ENCODE results near the gene ITIH5.

The ITIH5 gene

GRCh38 chr10:7558036-7558435 is 108.7 kb downstream of the ITIH5 start:
- in situ Hi-C loops (cut with HindIII; ENCODE audit: low sequenced_read_pairs), result no loop called here

DNA sequence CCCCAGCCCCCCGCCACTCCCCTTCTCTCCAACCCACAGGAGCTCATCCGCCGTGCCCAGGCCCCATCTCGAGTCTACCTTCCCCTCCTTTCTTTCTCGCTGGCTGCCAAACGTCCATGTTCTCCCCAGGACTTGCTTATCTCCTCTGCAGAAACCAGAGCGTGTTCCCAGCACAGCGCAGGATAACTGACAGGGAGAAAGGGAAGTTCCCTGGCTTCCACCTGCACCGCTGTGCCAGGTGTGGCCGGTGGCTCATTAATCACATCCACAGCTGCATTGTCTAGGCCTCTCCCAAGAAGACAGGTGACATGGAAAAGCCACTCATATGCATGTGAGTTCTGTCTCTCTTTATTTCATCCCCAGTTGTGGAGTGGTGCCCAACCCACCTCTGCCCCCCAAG is 113.2 kb downstream of the ITIH5 start:
- in situ Hi-C loops (cut with HindIII; ENCODE audit: low sequenced_read_pairs), result no loop called here

GRCh38 chr10:7551950-7552716 is 114.6 kb downstream of the ITIH5 start:
- in situ Hi-C loops (cut with HindIII; ENCODE audit: low sequenced_read_pairs), result no loop called here

GRCh38 chr10:7551289-7551688 is 115.5 kb downstream of the ITIH5 start:
- in situ Hi-C loops (cut with HindIII; ENCODE audit: low sequenced_read_pairs), result no loop called here

DNA sequence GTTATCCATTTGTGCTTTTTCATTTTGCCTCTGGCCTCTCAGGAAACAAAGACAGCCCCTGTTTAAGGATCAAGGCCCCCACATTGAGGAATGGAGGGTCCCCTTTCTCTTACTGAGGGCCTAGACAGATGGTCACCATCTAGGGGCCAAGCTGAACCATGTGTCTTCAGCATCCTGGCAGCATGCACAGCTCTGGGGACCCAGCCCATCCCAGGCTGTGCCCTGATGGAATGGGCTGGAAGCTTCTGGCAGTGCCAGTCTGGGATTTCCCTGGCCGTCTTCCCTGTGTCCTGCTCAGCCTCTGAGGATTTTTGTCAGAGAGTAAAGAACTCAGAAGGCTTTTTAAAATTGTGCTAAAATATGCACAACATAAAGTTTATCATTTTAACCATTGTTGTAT is 116.8 kb downstream of the ITIH5 start:
- in situ Hi-C loops (cut with HindIII; ENCODE audit: low sequenced_read_pairs), result no loop called here

DNA sequence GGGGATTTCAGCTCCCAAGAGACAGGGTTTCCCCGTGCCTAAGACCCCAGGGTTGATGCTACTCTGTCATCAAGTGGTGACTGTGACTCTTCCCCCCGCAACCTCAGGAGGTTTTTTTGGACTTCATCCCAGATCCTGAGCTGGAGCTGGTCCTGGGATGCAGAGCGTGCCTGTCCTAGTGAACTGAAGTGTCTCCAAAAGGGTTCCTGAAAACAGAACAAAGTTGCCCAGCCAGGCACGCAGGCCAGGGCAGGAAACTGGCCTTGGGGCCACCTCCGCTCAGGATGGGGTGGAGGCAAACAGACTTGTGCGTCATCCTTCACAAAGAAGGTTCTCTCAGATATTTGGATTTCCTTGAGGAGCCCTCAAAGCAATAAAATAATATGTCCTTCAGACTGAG is 118.9 kb downstream of the ITIH5 start:
- in situ Hi-C loops (cut with HindIII; ENCODE audit: low sequenced_read_pairs), result no loop called here

- in situ Hi-C loops (cut with HindIII; ENCODE audit: low sequenced_read_pairs), result no loop called here
These were observed 119.6 kb downstream of the ITIH5 start for GRCh38 chr10:7547206-7547605.

DNA sequence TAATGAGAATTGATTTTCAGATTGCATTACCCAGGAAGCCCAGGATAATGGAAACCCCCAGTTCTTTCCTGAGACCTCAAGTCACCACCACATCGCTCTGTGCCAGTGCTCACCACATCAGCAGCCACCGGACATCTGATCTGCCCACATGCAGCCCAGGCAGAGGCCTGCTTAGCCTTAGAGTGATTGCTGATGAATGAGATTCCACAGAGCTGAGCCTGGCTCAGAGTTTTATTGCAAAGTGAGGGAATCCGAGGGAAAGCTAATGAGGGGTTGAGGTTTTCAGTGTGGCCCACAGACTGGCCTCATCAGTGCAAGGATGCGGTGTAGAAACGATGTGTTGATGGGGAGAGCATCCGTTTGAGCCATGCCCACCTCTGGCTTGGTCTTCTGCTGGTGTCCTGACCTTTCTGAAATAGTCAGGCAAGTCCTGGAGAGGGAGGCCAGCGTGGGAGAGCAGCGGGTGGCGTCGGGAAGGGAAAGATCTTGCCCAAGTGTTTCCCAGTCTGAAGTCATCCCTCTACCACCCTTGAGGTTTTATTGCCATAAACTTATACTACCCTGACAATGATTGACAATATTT is 120.3 kb downstream of the ITIH5 start:
- in situ Hi-C loops (cut with HindIII; ENCODE audit: low sequenced_read_pairs), result no loop called here

DNA sequence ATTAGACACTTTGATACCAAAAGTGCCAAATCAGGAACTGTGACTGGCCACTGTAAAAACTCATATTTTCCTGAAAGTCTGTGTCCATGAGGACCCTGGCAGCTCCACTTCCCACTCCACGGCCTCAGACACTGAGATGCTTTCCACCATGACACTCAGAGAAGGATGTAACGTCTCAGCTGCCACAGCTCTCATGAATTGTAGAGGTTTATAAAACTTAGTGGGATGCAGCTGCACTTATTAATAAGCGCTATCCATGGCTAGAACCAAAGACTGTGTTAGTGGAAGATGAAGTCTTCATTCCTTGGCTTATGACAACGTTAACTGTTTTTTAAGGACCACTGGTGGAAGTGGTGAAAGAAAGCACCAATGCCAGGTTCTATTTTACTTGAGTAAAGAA is 121.0 kb downstream of the ITIH5 start:
- in situ Hi-C loops (cut with HindIII; ENCODE audit: low sequenced_read_pairs), result no loop called here

DNA sequence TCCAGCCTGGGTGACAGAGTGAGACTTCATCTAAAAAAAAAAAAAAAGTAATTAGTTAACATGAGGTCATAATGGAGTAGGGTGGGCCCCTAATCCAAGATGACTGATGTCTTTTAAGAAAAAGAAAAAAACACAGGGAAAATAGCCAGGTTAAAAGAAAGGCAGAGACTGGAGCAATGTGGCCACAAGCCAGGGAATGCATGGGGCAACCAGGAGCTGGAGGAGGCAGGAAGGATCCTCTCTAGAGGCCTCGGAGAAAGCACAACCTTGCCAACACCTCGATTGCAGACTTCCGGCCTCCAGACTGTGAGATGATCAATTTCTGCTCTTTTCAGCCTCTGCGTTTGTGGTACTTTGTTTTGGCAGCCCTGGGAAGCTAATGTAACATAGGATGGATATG is 121.5 kb downstream of the ITIH5 start:
- in situ Hi-C loops (cut with HindIII; ENCODE audit: low sequenced_read_pairs), result no loop called here

- in situ Hi-C loops (cut with HindIII; ENCODE audit: low sequenced_read_pairs), result no loop called here
These were observed 122.6 kb downstream of the ITIH5 start for GRCh38 chr10:7544203-7544602.

GRCh38 chr10:7542189-7542914 is 124.4 kb downstream of the ITIH5 start:
- in situ Hi-C loops (cut with HindIII; ENCODE audit: low sequenced_read_pairs), result no loop called here

- in situ Hi-C loops (cut with HindIII; ENCODE audit: low sequenced_read_pairs), result no loop called here
These were observed 125.4 kb downstream of the ITIH5 start for GRCh38 chr10:7541137-7542087.

GRCh38 chr10:7538970-7539654 is 127.7 kb downstream of the ITIH5 start:
- in situ Hi-C loops (cut with HindIII; ENCODE audit: low sequenced_read_pairs), result loop anchor here (5.0 to 10.0 kb wide), 3 partner anchors 33 to 146 kb away; no protein-coding TSS in a partner anchor

DNA sequence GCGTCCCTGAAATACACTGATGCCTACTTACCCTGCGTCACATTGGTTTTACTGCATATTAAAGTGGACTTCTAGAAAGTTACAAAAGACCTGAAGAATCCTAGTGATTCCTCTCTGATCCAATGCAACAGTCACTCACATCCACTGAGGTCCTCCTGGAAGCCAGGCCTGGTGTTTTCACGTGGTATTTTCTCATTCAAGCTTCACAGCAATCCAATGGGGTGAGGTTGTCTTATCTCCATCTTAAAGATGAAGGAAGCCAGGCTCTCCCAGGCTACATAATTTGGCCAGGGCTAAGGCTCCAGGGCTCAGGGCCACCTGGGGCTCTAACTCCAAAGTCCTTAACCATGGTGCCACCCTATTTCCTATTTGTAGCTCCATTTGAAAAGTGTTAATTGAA is 129.6 kb downstream of the ITIH5 start:
- in situ Hi-C loops (cut with HindIII; ENCODE audit: low sequenced_read_pairs), result loop anchor here (5.0 to 10.0 kb wide), 3 partner anchors 35 to 148 kb away; no protein-coding TSS in a partner anchor

DNA sequence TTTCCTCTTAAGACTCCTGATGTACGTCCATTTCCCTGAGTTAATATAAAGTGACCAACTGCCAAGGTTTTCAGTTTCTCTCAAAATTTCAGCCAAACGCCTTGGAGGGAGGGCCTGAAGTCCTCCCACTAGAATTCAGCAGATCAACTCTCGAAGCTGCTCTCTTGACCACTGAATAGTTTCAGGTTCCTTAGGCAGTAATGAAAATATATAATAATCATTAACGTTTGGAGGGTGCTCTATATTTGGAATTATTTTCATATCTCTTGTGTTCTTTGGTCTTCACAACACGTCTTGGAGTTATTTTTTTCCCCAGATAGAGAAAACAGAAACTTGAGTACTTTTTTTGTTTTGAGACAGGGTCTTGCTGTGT is 132.3 kb downstream of the ITIH5 start:
- in situ Hi-C loops (cut with HindIII; ENCODE audit: low sequenced_read_pairs), result loop anchor here (5.0 to 10.0 kb wide), 3 partner anchors 78 to 503 kb away; no protein-coding TSS in a partner anchor

- in situ Hi-C loops (cut with HindIII; ENCODE audit: low sequenced_read_pairs), result loop anchor here (5.0 to 10.0 kb wide), 3 partner anchors 78 to 503 kb away; no protein-coding TSS in a partner anchor
These were observed 132.9 kb downstream of the ITIH5 start for GRCh38 chr10:7533657-7534479.

- in situ Hi-C loops (cut with HindIII; ENCODE audit: low sequenced_read_pairs), result loop anchor here (5.0 to 10.0 kb wide), 3 partner anchors 79 to 504 kb away; no protein-coding TSS in a partner anchor
These were observed 133.9 kb downstream of the ITIH5 start for GRCh38 chr10:7532723-7533498.

All from endothelial cell of hepatic sinusoid (primary cell).